ENCODE measurements around the gene CDON.

CDON gene

DNA sequence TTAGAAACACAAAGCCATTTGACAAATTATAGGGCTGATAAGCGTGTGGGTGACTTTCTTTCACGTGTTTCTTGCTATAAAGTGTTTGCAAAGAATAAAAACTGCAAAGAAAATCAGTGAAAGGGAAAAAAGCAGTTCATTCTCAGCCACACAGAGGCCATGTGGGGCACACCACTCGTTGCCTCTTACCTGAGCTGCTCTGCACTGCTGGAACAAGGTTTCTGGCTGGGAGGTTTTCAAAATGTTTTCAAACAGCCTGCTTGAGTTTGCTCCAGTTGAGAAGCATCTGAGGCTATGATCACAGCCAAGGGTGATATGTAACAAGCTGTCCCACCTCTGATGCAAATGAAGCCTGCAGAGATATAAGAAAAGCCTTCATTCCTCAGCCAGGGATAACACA, 131.6 kb downstream of the CDON start:
- TF ChIP-seq EZH2phosphoT487 (IDR thresholded peaks at IDR 0.05; ENCODE audit: borderline replicate concordance), result no peak
- TF ChIP-seq, protein P1, sequence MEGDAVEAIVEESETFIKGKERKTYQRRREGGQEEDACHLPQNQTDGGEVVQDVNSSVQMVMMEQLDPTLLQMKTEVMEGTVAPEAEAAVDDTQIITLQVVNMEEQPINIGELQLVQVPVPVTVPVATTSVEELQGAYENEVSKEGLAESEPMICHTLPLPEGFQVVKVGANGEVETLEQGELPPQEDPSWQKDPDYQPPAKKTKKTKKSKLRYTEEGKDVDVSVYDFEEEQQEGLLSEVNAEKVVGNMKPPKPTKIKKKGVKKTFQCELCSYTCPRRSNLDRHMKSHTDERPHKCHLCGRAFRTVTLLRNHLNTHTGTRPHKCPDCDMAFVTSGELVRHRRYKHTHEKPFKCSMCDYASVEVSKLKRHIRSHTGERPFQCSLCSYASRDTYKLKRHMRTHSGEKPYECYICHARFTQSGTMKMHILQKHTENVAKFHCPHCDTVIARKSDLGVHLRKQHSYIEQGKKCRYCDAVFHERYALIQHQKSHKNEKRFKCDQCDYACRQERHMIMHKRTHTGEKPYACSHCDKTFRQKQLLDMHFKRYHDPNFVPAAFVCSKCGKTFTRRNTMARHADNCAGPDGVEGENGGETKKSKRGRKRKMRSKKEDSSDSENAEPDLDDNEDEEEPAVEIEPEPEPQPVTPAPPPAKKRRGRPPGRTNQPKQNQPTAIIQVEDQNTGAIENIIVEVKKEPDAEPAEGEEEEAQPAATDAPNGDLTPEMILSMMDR (conservative IDR thresholded peaks at IDR 0.05; ENCODE audit: low read length), result no peak
- H2AFZ ChIP-seq (ENCODE audit: low read length), result no peak overlapping the region
- H3K79me2 ChIP-seq (ENCODE audit: insufficient read depth, low read length), result no peaks in the 10 kb centered on the region
- peaks cover 8% of the 10 kb centered on the region for H3K27me3 ChIP-seq (ENCODE audit: insufficient read depth, low read length, poor library complexity, severe bottlenecking)
- H4K20me1 ChIP-seq (ENCODE audit: insufficient read depth, low read length, poor library complexity, severe bottlenecking), result no peaks in the 10 kb centered on the region
- no peaks in the 10 kb centered on the region for H3K36me3 ChIP-seq (ENCODE audit: insufficient read depth, low read length)
- H3K4me3 ChIP-seq (ENCODE audit: low read length, poor library complexity, severe bottlenecking), result no peak overlapping the region
- H3K4me2 ChIP-seq (ENCODE audit: low read depth, low read length, poor library complexity, severe bottlenecking), result no peak overlapping the region
- no peaks in the 10 kb centered on the region for H3K9me3 ChIP-seq (ENCODE audit: insufficient read depth, low read depth, low read length)
- no peaks in the 10 kb centered on the region for H3K4me1 ChIP-seq (ENCODE audit: insufficient read depth, low read length, poor library complexity, severe bottlenecking)
- no peak overlapping the region for H3K9ac ChIP-seq (ENCODE audit: low read depth, low read length, poor library complexity, severe bottlenecking)
- no peaks in the 10 kb centered on the region for H3K9me2 ChIP-seq (replicated peaks; ENCODE audit: low read depth, low read length)
- no peaks in the 10 kb centered on the region for H3F3A ChIP-seq (ENCODE audit: low read depth)

DNA sequence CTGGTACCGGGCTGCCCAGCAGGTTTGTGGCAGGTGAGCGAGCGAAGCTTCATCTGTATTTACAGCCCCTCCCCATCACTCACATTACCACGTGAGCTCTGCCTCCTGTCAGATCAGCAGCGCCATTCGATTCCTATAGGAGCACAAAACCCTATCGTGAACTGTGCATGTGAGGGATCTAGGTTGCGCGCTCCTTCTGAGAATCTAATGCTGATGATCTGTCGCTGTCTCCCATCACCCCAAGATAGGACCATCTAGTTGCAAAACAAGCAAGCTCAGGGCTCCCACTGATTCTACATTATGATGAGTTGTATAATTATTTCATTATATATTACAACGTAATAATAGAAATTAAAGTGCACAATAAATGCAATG, 132.6 kb downstream of the CDON start:
- no peaks in the 10 kb centered on the region for H3K9me2 ChIP-seq (replicated peaks; ENCODE audit: low read depth, low read length)

DNA sequence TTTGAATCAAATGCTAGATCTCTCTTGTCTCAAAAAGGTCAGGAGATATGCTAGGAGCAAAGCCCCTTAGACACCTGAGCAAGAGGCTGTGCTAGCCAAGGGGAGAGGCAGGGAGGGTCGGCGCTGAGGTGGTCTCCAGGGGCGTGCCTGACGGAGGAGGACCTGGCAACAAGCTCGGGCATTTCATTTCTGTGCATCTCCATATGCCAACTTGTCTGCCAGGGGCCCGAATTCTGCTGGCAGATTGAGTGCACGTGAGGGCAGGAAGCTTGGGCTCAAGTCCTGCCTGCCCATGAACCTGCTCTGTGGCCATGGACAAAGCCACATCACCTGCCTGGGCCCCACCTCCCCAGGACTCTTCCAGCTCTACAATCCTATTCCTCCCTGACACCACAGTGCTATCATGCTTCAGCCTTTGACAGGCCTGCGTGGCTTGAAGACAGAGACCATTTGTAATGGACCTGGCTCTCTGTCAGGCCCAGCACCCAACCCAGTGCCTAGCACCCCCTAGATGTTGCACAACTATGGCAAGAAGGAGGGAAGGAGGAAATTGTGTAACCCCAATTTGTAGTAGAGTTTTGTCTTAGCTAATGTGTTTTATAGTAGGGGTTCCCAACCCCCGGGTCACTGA, 133.1 kb downstream of the CDON start:
- Histone ChIP-seq H3K36me3 (ENCODE audit: insufficient read depth, low read length) (no peaks in the 10 kb centered on the region), H3K4me1 (ENCODE audit: insufficient read depth, low read length, poor library complexity, severe bottlenecking) (no peaks in the 10 kb centered on the region), H3K9me2 (replicated peaks; ENCODE audit: low read depth, low read length) (no peaks in the 10 kb centered on the region), H3K9ac (ENCODE audit: low read depth, low read length, poor library complexity, severe bottlenecking) (no peak overlapping the region), H3K9me3 (ENCODE audit: insufficient read depth, low read depth, low read length) (no peaks in the 10 kb centered on the region), H4K20me1 (ENCODE audit: insufficient read depth, low read length, poor library complexity, severe bottlenecking) (no peaks in the 10 kb centered on the region), H3F3A (ENCODE audit: low read depth) (no peaks in the 10 kb centered on the region), H3K79me2 (ENCODE audit: insufficient read depth, low read length) (no peaks in the 10 kb centered on the region), H3K27me3 (ENCODE audit: insufficient read depth, low read length, poor library complexity, severe bottlenecking) (peaks cover 5% of the 10 kb centered on the region), H3K4me2 (ENCODE audit: low read depth, low read length, poor library complexity, severe bottlenecking) (no peak overlapping the region), H3K4me3 (ENCODE audit: low read length, poor library complexity, severe bottlenecking) (no peak overlapping the region), H2AFZ (ENCODE audit: low read length) (no peak overlapping the region)
- no peak for TF ChIP-seq EZH2phosphoT487 (IDR thresholded peaks at IDR 0.05; ENCODE audit: borderline replicate concordance)
- TF ChIP-seq, protein P1 (conservative IDR thresholded peaks at IDR 0.05; ENCODE audit: low read length), result no peak

More for the DNA sequence above, 132.6 kb downstream of the CDON start:
- no peak overlapping the region for H3K9ac ChIP-seq (ENCODE audit: low read depth, low read length, poor library complexity, severe bottlenecking)
- H3K4me2 ChIP-seq (ENCODE audit: low read depth, low read length, poor library complexity, severe bottlenecking), result no peak overlapping the region
- H3K9me3 ChIP-seq (ENCODE audit: insufficient read depth, low read depth, low read length), result no peaks in the 10 kb centered on the region
- no peaks in the 10 kb centered on the region for H3K36me3 ChIP-seq (ENCODE audit: insufficient read depth, low read length)
- no peak overlapping the region for H2AFZ ChIP-seq (ENCODE audit: low read length)
- TF ChIP-seq, protein P1 (conservative IDR thresholded peaks at IDR 0.05; ENCODE audit: low read length), result no peak
- no peak for TF ChIP-seq EZH2phosphoT487 (IDR thresholded peaks at IDR 0.05; ENCODE audit: borderline replicate concordance)
- H3K4me1 ChIP-seq (ENCODE audit: insufficient read depth, low read length, poor library complexity, severe bottlenecking), result no peaks in the 10 kb centered on the region
- no peaks in the 10 kb centered on the region for H3K79me2 ChIP-seq (ENCODE audit: insufficient read depth, low read length)
- no peak overlapping the region for H3K4me3 ChIP-seq (ENCODE audit: low read length, poor library complexity, severe bottlenecking)
- no peaks in the 10 kb centered on the region for H3F3A ChIP-seq (ENCODE audit: low read depth)
- peaks cover 5% of the 10 kb centered on the region for H3K27me3 ChIP-seq (ENCODE audit: insufficient read depth, low read length, poor library complexity, severe bottlenecking)
- H4K20me1 ChIP-seq (ENCODE audit: insufficient read depth, low read length, poor library complexity, severe bottlenecking), result no peaks in the 10 kb centered on the region
